Measurements from ENCODE around the gene ARVCF.

ARVCF gene

DNA sequence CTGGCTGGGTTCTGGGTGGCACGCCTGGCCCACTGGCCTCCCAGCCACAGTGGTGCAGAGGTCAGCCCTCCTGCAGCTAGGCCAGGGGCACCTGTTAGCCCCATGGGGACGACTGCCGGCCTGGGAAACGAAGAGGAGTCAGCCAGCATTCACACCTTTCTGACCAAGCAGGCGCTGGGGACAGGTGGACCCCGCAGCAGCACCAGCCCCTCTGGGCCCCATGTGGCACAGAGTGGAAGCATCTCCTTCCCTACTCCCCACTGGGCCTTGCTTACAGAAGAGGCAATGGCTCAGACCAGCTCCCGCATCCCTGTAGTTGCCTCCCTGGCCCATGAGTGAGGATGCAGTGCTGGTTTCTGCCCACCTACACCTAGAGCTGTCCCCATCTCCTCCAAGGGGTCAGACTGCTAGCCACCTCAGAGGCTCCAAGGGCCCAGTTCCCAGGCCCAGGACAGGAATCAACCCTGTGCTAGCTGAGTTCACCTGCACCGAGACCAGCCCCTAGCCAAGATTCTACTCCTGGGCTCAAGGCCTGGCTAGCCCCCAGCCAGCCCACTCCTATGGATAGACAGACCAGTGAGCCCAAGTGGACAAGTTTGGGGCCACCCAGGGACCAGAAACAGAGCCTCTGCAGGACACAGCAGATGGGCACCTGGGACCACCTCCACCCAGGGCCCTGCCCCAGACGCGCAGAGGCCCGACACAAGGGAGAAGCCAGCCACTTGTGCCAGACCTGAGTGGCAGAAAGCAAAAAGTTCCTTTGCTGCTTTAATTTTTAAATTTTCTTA lies 47.3 kb downstream of the ARVCF start:
- Histone ChIP-seq H3K27me3 (ENCODE audit: control insufficient read depth in 3 of 3, insufficient read depth in 3 of 3, low read depth in 1 of 3, low read length in 3 of 3) (no peaks in the 10 kb centered on the region), H2BK15ac (ENCODE audit: low read length) (no peak overlapping the region), H4K8ac (ENCODE audit: low read depth, low read length) (no peak overlapping the region), H2AFZ (ENCODE audit: low read length) (no peak overlapping the region), H3K4me2 (ENCODE audit: insufficient read depth, low read length, poor library complexity, severe bottlenecking) (no peak overlapping the region), H3K4me3 (ENCODE audit: low read length in 2 of 2) (no peak overlapping the region), H3K27ac (replicated peaks; ENCODE audit: low read length) (no peak overlapping the region), H2BK120ac (ENCODE audit: low read depth, low read length) (no peak overlapping the region), H3K23ac (ENCODE audit: low read depth, low read length, poor library complexity) (no peak overlapping the region), H4K91ac (ENCODE audit: low read depth, low read length, poor library complexity) (no peak overlapping the region), H3K9me3 (replicated peaks in 1 of 2; ENCODE audit: control insufficient read depth in 2 of 2, insufficient read depth in 1 of 2, low read depth in 1 of 2, low read length in 2 of 2) (no peaks in the 10 kb centered on the region), H3K18ac (ENCODE audit: low read length) (no peak overlapping the region), H2AK5ac (ENCODE audit: low read depth, low read length) (no peak overlapping the region), H3K4ac (ENCODE audit: low read length) (no peak overlapping the region), H2BK12ac (ENCODE audit: low read length) (no peak overlapping the region), H3K14ac (ENCODE audit: low read length) (no peak overlapping the region), H3K79me1 (ENCODE audit: low read depth, low read length) (no peaks in the 10 kb centered on the region), H3K36me3 (replicated peaks in 1 of 2; ENCODE audit: control insufficient read depth in 2 of 2, insufficient read depth in 2 of 2, low read length in 2 of 2) (peaks cover 42 to 53% of the 10 kb centered on the region in 2 donors), H2BK5ac (ENCODE audit: low read length) (no peak overlapping the region), H3K4me1 (ENCODE audit: control insufficient read depth in 2 of 2, insufficient read depth in 1 of 2, low read depth in 1 of 2, low read length in 2 of 2) (peaks cover 6 to 30% of the 10 kb centered on the region in 2 donors), H3K9ac (ENCODE audit: low read depth, low read length, poor library complexity) (peak overlapping the region; percentile 68)
- DNase-seq (ENCODE audit: low spot score): no peak
- no CpG with 5 or more reads among the region's 11 CpGs for WGBS, 2 donors (ENCODE audit: extremely low coverage in 2 of 2, insufficient read length in 2 of 2, insufficient replicate concordance in 1 of 2)

DNA sequence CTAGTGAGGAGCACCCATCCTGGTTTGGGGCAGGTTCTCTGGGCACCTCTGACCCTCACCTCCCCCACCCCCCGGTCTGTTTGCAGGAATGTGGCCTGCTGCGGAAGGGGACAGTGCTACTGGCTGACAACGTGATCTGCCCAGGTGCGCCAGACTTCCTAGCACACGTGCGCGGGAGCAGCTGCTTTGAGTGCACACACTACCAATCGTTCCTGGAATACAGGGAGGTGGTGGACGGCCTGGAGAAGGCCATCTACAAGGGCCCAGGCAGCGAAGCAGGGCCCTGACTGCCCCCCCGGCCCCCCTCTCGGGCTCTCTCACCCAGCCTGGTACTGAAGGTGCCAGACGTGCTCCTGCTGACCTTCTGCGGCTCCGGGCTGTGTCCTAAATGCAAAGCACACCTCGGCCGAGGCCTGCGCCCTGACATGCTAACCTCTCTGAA lies 48.2 kb downstream of the ARVCF start:
- H3K14ac ChIP-seq (ENCODE audit: low read length): peak overlapping the region; percentile 12
- no peak overlapping the region for H4K8ac ChIP-seq (ENCODE audit: low read depth, low read length)
- no peak overlapping the region for H3K4me3 ChIP-seq (ENCODE audit: low read length in 2 of 2)
- no peak overlapping the region for H3K23ac ChIP-seq (ENCODE audit: low read depth, low read length, poor library complexity)
- peak overlapping the region; percentile 16 for H3K9ac ChIP-seq (ENCODE audit: low read depth, low read length, poor library complexity)
- no peak overlapping the region for H3K4ac ChIP-seq (ENCODE audit: low read length)
- no peak overlapping the region for H2BK120ac ChIP-seq (ENCODE audit: low read depth, low read length)
- no CpG with 5 or more reads among the region's 18 CpGs for WGBS, 2 donors (ENCODE audit: extremely low coverage in 2 of 2, insufficient read length in 2 of 2, insufficient replicate concordance in 1 of 2)
- peaks cover 34 to 44% of the 10 kb centered on the region in 2 donors for H3K36me3 ChIP-seq (replicated peaks in 1 of 2; ENCODE audit: control insufficient read depth in 2 of 2, insufficient read depth in 2 of 2, low read length in 2 of 2)
- H3K4me2 ChIP-seq (ENCODE audit: insufficient read depth, low read length, poor library complexity, severe bottlenecking): no peak overlapping the region
- no peaks in the 10 kb centered on the region for H3K9me3 ChIP-seq (replicated peaks in 1 of 2; ENCODE audit: control insufficient read depth in 2 of 2, insufficient read depth in 1 of 2, low read depth in 1 of 2, low read length in 2 of 2)
- no peaks in the 10 kb centered on the region for H3K27me3 ChIP-seq (ENCODE audit: control insufficient read depth in 3 of 3, insufficient read depth in 3 of 3, low read depth in 1 of 3, low read length in 3 of 3)
- no peak overlapping the region for H2AK5ac ChIP-seq (ENCODE audit: low read depth, low read length)
- no peak overlapping the region for H2BK15ac ChIP-seq (ENCODE audit: low read length)
- no peak overlapping the region for H4K91ac ChIP-seq (ENCODE audit: low read depth, low read length, poor library complexity)
- peaks cover 4 to 26% of the 10 kb centered on the region in 2 donors for H3K4me1 ChIP-seq (ENCODE audit: control insufficient read depth in 2 of 2, insufficient read depth in 1 of 2, low read depth in 1 of 2, low read length in 2 of 2)
- no peak overlapping the region for H3K27ac ChIP-seq (replicated peaks; ENCODE audit: low read length)
- no peak overlapping the region for H2BK12ac ChIP-seq (ENCODE audit: low read length)
- H3K79me1 ChIP-seq (ENCODE audit: low read depth, low read length): no peaks in the 10 kb centered on the region
- no peak for DNase-seq (ENCODE audit: low spot score)
- no peak overlapping the region for H2BK5ac ChIP-seq (ENCODE audit: low read length)
- H2AFZ ChIP-seq (ENCODE audit: low read length): no peak overlapping the region
- peak overlapping the region; percentile 31 for H3K18ac ChIP-seq (ENCODE audit: low read length)

DNA sequence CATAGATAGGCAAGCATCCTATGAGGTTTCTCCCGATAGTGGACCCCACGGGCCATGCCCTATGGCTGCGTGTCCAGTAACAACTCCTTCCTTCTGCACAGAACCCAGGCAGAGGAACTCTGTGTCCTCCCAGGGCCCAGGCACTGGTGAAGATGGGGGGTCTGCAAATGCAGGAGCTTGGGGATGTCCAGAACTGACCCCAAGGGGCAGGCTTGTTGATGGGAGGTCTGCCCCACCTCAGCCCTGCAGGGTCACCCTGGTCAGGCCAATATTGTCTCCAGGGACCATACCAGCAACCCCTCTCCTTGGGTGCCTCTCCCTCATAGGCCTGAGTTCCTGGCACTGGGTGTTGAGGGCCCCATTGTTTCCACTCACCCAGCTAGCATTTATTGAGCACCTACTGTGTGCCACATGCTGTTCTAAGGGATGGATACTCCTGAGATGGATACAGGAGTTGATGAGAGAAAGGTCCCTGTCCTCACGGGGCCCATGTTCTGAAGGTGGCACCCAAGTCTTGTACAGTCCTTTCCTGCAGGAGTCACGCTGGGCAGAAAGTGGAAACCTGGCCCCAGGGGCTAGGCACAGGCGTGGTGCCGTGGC lies 48.7 kb downstream of the ARVCF start:
- H3K79me1 ChIP-seq (ENCODE audit: low read depth, low read length): no peaks in the 10 kb centered on the region
- no peak overlapping the region for H3K4me2 ChIP-seq (ENCODE audit: insufficient read depth, low read length, poor library complexity, severe bottlenecking)
- DNase-seq (ENCODE audit: low spot score): no peak
- no peak overlapping the region for H4K91ac ChIP-seq (ENCODE audit: low read depth, low read length, poor library complexity)
- no CpG with 5 or more reads among the region's 7 CpGs for WGBS, 2 donors (ENCODE audit: extremely low coverage in 2 of 2, insufficient read length in 2 of 2, insufficient replicate concordance in 1 of 2)
- peaks cover 6 to 30% of the 10 kb centered on the region in 2 donors for H3K4me1 ChIP-seq (ENCODE audit: control insufficient read depth in 2 of 2, insufficient read depth in 1 of 2, low read depth in 1 of 2, low read length in 2 of 2)
- H3K18ac ChIP-seq (ENCODE audit: low read length): peak overlapping the region; percentile 16
- H3K27ac ChIP-seq (replicated peaks; ENCODE audit: low read length): no peak overlapping the region
- H2BK12ac ChIP-seq (ENCODE audit: low read length): no peak overlapping the region
- no peak overlapping the region for H2BK15ac ChIP-seq (ENCODE audit: low read length)
- no peak overlapping the region for H2BK5ac ChIP-seq (ENCODE audit: low read length)
- H3K9me3 ChIP-seq (replicated peaks in 1 of 2; ENCODE audit: control insufficient read depth in 2 of 2, insufficient read depth in 1 of 2, low read depth in 1 of 2, low read length in 2 of 2): no peaks in the 10 kb centered on the region
- no peak overlapping the region for H2AFZ ChIP-seq (ENCODE audit: low read length)
- H3K14ac ChIP-seq (ENCODE audit: low read length): peak overlapping the region; percentile 44
- H3K9ac ChIP-seq (ENCODE audit: low read depth, low read length, poor library complexity): peak overlapping the region; percentile 16
- H3K4ac ChIP-seq (ENCODE audit: low read length): no peak overlapping the region
- H4K8ac ChIP-seq (ENCODE audit: low read depth, low read length): no peak overlapping the region
- no peak overlapping the region for H2AK5ac ChIP-seq (ENCODE audit: low read depth, low read length)
- H3K27me3 ChIP-seq (ENCODE audit: control insufficient read depth in 3 of 3, insufficient read depth in 3 of 3, low read depth in 1 of 3, low read length in 3 of 3): no peaks in the 10 kb centered on the region
- no peak overlapping the region for H2BK120ac ChIP-seq (ENCODE audit: low read depth, low read length)
- no peak overlapping the region for H3K4me3 ChIP-seq (ENCODE audit: low read length in 2 of 2)
- H3K36me3 ChIP-seq (replicated peaks in 1 of 2; ENCODE audit: control insufficient read depth in 2 of 2, insufficient read depth in 2 of 2, low read length in 2 of 2): peaks cover 29 to 39% of the 10 kb centered on the region in 2 donors
- H3K23ac ChIP-seq (ENCODE audit: low read depth, low read length, poor library complexity): peak overlapping the region; percentile 18

Data from neuronal stem cell (in vitro differentiated cells).